Breast epithelium (tissue), 4 donors: ENCODE results near the gene MESD. TPM values are rescaled to one million over a fixed set of nuclear protein-coding genes. Genes with fewer than 3 reads are reported as not detected.
"Not testable (repeated sequence)": the region's sequence is repeated elsewhere in the genome, so short reads cannot be mapped to it uniquely, and the experiment has no call there.

Experiments used
- DNase-seq, 2 donors: peaks; one replicate each; pipeline ENCODE4 v3.0.0-alpha.2; 2019; ENCODE audit warnings: low spot score in 2 of 2
- H3K27ac ChIP-seq, 2 donors: fragments of 200-600 bp; sonication (generic) in 1 of 2; one replicate each; pipeline ENCODE4 v1.5.1; 2016 to 2019; ENCODE audit warnings: mild to moderate bottlenecking in 1 of 2
- H3K27me3 ChIP-seq, 2 donors: fragments of 200-600 bp; sonication (generic) in 1 of 2; one replicate each; pipeline versions ENCODE4 v1.5.1 to v1.6.0; 2017 to 2019; ENCODE audit warnings: control low read depth in 1 of 2, mild to moderate bottlenecking in 1 of 2
- H3K36me3 ChIP-seq: fragments of 200-600 bp; one replicate; pipeline ENCODE4 v1.5.1; 2019
- H3K4me1 ChIP-seq, 2 donors: fragments of 200-600 bp; sonication (generic); one replicate each; pipeline ENCODE4 v1.5.1; 2016 to 2019; ENCODE audit warnings: control low read depth in 1 of 2
- H3K4me3 ChIP-seq, 3 donors: fragments of 200-600 bp; sonication (generic); 1 replicate in 2 of 3; 2 replicates in 1 of 3; pipeline ENCODE4 v1.5.1; 2016 to 2019; ENCODE audit warnings: mild to moderate bottlenecking in 3 of 3, moderate library complexity in 2 of 3
- H3K9me3 ChIP-seq, 2 donors: fragments of 200-600 bp; sonication (generic) in 1 of 2; one replicate each; pipeline ENCODE4 v1.5.1; 2016 to 2019; ENCODE audit warnings: control low read depth in 1 of 2
- CTCF ChIP-seq, 3 donors: fragments of 450-650 bp; IDR thresholded peaks; one replicate each; pipeline ENCODE4 v1.5.1; 2016 to 2017; ENCODE audit warnings: antibody characterized with exemption in 3 of 3, mild to moderate bottlenecking in 3 of 3, moderate library complexity in 3 of 3
- POLR2A ChIP-seq: fragments of 450-650 bp; IDR thresholded peaks from one replicate; pipeline ENCODE4 v1.6.1; 2016; ENCODE audit warnings: antibody characterized with exemption, mild to moderate bottlenecking, moderate library complexity
- POLR2AphosphoS5 ChIP-seq, 3 donors: sonication (generic); formaldehyde crosslinking; IDR thresholded peaks; one replicate each; pipeline ENCODE4 v1.6.1; 2017; ENCODE audit warnings: antibody characterized with exemption in 3 of 3
- intact Hi-C: fragments of 100-400 bp; cut with DNase I; formaldehyde crosslinking; loops from one replicate; pipeline ENCODE4 v1.15.1; 2023; ENCODE audit warnings: low total_unique reads
- total RNA-seq, 3 donors: library from RNA; depleted of rRNA; stranded (reverse); fragments of >200 nt; gene quantifications; one replicate each; pipeline ENCODE4 v1.1.0, GENCODE V29; 2016

Gene MESD
- total RNA-seq, 3 donors from 2014 or later: 17.1 to 32.9 (median 27.2) TPM

GRCh38 chr15:80966431-80967197 lies 23.0 kb downstream of the MESD start:
- H3K27ac ChIP-seq: no peak overlapping the region
- DNase-seq: no peak

GRCh38 chr15:80965454-80965853 lies 24.2 kb downstream of the MESD start:
- H3K4me1 ChIP-seq, H3K4me3 ChIP-seq, DNase-seq, intact Hi-C loops, H3K9me3 ChIP-seq, H3K27me3 ChIP-seq, H3K36me3 ChIP-seq, H3K27ac ChIP-seq: not testable (repeated sequence)

More at GRCh38 chr15:80966431-80967197, 23.0 kb downstream of the MESD start:
- TF ChIP-seq CTCF (IDR thresholded peaks at IDR 0.05): no peak
- TF ChIP-seq POLR2A: no peak
- Histone ChIP-seq H3K9me3 (no peaks in the 10 kb centered on the region), H3K36me3 (no peaks in the 10 kb centered on the region), H3K27me3 (no peaks in the 10 kb centered on the region), H3K4me1 (no peaks in the 10 kb centered on the region), H3K4me3 (no peak overlapping the region)
- intact Hi-C loops: no loop called here

- DNase-seq: no peak
- Histone ChIP-seq H3K9me3 (no peaks in the 10 kb centered on the region), H3K27ac (no peak overlapping the region), H3K4me3 (no peak overlapping the region), H3K36me3 (no peaks in the 10 kb centered on the region), H3K27me3 (no peaks in the 10 kb centered on the region), H3K4me1 (no peaks in the 10 kb centered on the region)
- TF ChIP-seq CTCF (IDR thresholded peaks at IDR 0.05) (no peak), POLR2A (no peak), POLR2AphosphoS5 (IDR thresholded peaks at IDR 0.05) (no peak)
- intact Hi-C loops: no loop called here
Observed at GRCh38 chr15:80958818-80959495, 30.7 kb downstream of the MESD start.

GRCh38 chr15:80957976-80958375 lies 31.6 kb downstream of the MESD start:
- Histone ChIP-seq H3K27ac (no peak overlapping the region), H3K36me3 (no peaks in the 10 kb centered on the region), H3K4me3 (no peak overlapping the region), H3K4me1 (no peaks in the 10 kb centered on the region), H3K27me3 (no peaks in the 10 kb centered on the region), H3K9me3 (no peaks in the 10 kb centered on the region)
- no peak for DNase-seq
- no peak for TF ChIP-seq CTCF (IDR thresholded peaks at IDR 0.05)
- no peak for TF ChIP-seq POLR2AphosphoS5 (IDR thresholded peaks at IDR 0.05)
- TF ChIP-seq POLR2A: no peak
- intact Hi-C loops: no loop called here

GRCh38 chr15:80957556-80957955 lies 32.1 kb downstream of the MESD start:
- no peak overlapping the region for H3K4me3 ChIP-seq
- H3K4me1 ChIP-seq: no peaks in the 10 kb centered on the region
- no peaks in the 10 kb centered on the region for H3K9me3 ChIP-seq
- no peaks in the 10 kb centered on the region for H3K27me3 ChIP-seq
- no peak for TF ChIP-seq POLR2A
- no peak for TF ChIP-seq POLR2AphosphoS5 (IDR thresholded peaks at IDR 0.05)
- no peak for TF ChIP-seq CTCF (IDR thresholded peaks at IDR 0.05)
- DNase-seq: no peak
- no peak overlapping the region for H3K27ac ChIP-seq
- intact Hi-C loops: no loop called here
- H3K36me3 ChIP-seq: no peaks in the 10 kb centered on the region

- H3K4me1 ChIP-seq, H3K9me3 ChIP-seq, H3K27me3 ChIP-seq, H3K27ac ChIP-seq, H3K4me3 ChIP-seq, intact Hi-C loops, DNase-seq, H3K36me3 ChIP-seq: not testable (repeated sequence)
Observed at GRCh38 chr15:80955571-80956452, 33.8 kb downstream of the MESD start.
